Measurements from ENCODE around the gene CPEB3. TPM values are rescaled to one million over a fixed set of nuclear protein-coding genes. Genes with fewer than 3 reads are reported as not detected.

The CPEB3 gene
- total RNA-seq, 1 donor from 2014 or later, result 2.4 TPM

GRCh38 chr10:92080244-92080643, 210.6 kb downstream of the CPEB3 start:
- Histone ChIP-seq H3K27me3 (ENCODE audit: control insufficient read depth, insufficient read depth, low read length) (no peaks in the 10 kb centered on the region), H3K36me3 (ENCODE audit: control insufficient read depth, insufficient read depth, low read length) (no peaks in the 10 kb centered on the region), H3K4me3 (ENCODE audit: low read depth, low read length) (no peak overlapping the region)
- TF ChIP-seq, protein P1, sequence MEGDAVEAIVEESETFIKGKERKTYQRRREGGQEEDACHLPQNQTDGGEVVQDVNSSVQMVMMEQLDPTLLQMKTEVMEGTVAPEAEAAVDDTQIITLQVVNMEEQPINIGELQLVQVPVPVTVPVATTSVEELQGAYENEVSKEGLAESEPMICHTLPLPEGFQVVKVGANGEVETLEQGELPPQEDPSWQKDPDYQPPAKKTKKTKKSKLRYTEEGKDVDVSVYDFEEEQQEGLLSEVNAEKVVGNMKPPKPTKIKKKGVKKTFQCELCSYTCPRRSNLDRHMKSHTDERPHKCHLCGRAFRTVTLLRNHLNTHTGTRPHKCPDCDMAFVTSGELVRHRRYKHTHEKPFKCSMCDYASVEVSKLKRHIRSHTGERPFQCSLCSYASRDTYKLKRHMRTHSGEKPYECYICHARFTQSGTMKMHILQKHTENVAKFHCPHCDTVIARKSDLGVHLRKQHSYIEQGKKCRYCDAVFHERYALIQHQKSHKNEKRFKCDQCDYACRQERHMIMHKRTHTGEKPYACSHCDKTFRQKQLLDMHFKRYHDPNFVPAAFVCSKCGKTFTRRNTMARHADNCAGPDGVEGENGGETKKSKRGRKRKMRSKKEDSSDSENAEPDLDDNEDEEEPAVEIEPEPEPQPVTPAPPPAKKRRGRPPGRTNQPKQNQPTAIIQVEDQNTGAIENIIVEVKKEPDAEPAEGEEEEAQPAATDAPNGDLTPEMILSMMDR (IDR thresholded peaks at IDR 0.05; ENCODE audit: insufficient read depth, low read length, severe bottlenecking), result no peak
- DNase-seq (ENCODE audit: low read depth) (no peak), FAIRE-seq (no peak)

DNA sequence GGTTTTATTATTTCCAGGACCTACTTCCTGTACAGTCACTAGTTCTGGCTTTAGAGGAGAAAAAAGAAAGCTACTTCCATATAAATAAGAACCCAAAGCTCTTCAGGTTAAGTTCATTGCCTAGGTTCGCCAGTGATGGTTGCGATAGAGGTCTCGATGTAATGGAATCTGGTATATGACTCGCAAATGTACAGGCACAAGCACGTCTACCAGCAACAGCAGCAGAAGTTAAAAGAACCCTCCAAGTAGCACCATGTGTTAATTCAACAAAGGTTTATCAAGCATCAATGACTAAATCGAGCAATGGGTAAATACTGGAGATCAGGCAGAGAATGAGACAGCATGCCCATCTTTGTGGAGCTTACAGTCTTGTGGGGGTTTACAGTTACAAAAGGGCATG, 211.9 kb downstream of the CPEB3 start:
- no peak for FAIRE-seq
- TF ChIP-seq, protein P1 (IDR thresholded peaks at IDR 0.05; ENCODE audit: insufficient read depth, low read length, severe bottlenecking), result no peak
- Histone ChIP-seq H3K36me3 (ENCODE audit: control insufficient read depth, insufficient read depth, low read length) (no peaks in the 10 kb centered on the region), H3K27me3 (ENCODE audit: control insufficient read depth, insufficient read depth, low read length) (no peaks in the 10 kb centered on the region), H3K4me3 (ENCODE audit: low read depth, low read length) (no peak overlapping the region)
- DNase-seq (ENCODE audit: low read depth), result peak; percentile 90

DNA sequence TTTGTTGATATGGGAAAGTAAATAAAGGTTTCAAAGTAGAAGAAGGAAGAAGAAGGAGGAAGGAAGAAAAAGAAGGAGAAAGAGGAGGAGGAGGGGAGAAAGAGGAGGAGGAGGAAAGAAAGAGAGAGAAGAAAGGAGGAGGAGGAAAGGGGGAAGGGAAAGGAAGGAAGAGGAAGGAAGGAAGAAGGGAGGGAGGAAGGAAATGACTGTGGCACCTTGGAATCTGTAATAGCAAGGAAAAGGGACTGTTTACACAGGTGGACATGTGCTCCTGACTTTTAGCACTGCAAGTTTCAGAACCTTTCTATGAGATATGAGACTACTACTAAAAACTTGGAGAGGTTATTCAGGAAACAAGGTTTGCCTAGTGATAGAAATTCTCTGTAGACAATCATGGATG, 214.2 kb downstream of the CPEB3 start:
- TF ChIP-seq, protein P1 (IDR thresholded peaks at IDR 0.05; ENCODE audit: insufficient read depth, low read length, severe bottlenecking), result no peak
- H3K36me3 ChIP-seq (ENCODE audit: control insufficient read depth, insufficient read depth, low read length), result no peaks in the 10 kb centered on the region
- H3K27me3 ChIP-seq (ENCODE audit: control insufficient read depth, insufficient read depth, low read length), result no peaks in the 10 kb centered on the region
- H3K4me3 ChIP-seq (ENCODE audit: low read depth, low read length), result no peak overlapping the region
- no peak for DNase-seq (ENCODE audit: low read depth)
- no peak for FAIRE-seq

DNA sequence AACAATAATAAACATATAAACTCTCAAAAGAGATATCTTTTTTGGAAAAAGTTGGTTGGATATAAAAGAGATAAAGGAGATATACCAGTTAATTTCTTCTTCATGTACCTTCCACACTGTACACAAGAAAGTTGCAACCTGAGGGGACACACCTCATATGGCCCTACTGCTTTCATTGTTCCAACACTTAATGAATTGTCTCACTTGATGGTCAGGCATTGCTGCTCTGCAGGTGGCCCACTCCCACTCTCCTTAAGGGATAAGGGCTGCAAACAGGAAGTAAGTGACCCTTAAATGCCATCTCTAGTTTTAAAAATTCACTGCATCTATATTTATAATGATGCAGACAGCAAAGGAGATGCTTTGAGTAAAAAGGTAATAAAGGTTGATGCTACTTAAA, 215.0 kb downstream of the CPEB3 start:
- Histone ChIP-seq H3K27me3 (ENCODE audit: control insufficient read depth, insufficient read depth, low read length) (no peaks in the 10 kb centered on the region), H3K36me3 (ENCODE audit: control insufficient read depth, insufficient read depth, low read length) (no peaks in the 10 kb centered on the region), H3K4me3 (ENCODE audit: low read depth, low read length) (no peak overlapping the region)
- TF ChIP-seq, protein P1 (IDR thresholded peaks at IDR 0.05; ENCODE audit: insufficient read depth, low read length, severe bottlenecking), result no peak
- FAIRE-seq (no peak), DNase-seq (ENCODE audit: low read depth) (no peak)

- DNase-seq (ENCODE audit: low read depth) (peak; percentile 34), FAIRE-seq (no peak)
- Histone ChIP-seq H3K4me3 (ENCODE audit: low read depth, low read length) (no peak overlapping the region), H3K27me3 (ENCODE audit: control insufficient read depth, insufficient read depth, low read length) (no peaks in the 10 kb centered on the region), H3K36me3 (ENCODE audit: control insufficient read depth, insufficient read depth, low read length) (no peaks in the 10 kb centered on the region)
- TF ChIP-seq, protein P1 (IDR thresholded peaks at IDR 0.05; ENCODE audit: insufficient read depth, low read length, severe bottlenecking), result no peak
Observed at GRCh38 chr10:92074126-92074887, 216.6 kb downstream of the CPEB3 start.

DNA sequence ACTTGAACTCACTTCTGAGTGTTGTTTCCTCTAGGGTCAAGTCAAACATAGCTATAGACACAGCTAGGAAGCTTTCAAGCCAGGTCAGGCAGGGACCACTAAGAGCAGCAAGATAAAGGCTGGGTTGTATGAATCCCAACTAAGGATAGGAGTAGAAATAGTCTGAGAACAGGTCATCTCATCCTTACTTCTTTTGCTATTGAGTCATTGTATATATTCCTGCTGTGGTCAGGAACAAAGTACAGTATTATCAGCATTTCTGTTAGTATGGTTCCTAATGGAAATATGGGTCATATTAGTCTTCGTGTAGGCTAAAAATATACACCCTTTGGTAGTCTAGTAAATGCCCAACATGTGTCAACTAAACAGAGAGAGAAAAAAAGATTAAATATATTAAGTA, 222.0 kb downstream of the CPEB3 start:
- DNase-seq (ENCODE audit: low read depth) (no peak), FAIRE-seq (no peak)
- TF ChIP-seq, protein P1 (IDR thresholded peaks at IDR 0.05; ENCODE audit: insufficient read depth, low read length, severe bottlenecking), result no peak
- Histone ChIP-seq H3K4me3 (ENCODE audit: low read depth, low read length) (no peak overlapping the region), H3K27me3 (ENCODE audit: control insufficient read depth, insufficient read depth, low read length) (no peaks in the 10 kb centered on the region), H3K36me3 (ENCODE audit: control insufficient read depth, insufficient read depth, low read length) (no peaks in the 10 kb centered on the region)

Data from bronchial epithelial cell (primary cell).